Measurements from ENCODE around the gene TMEM63B.

TMEM63B gene

DNA sequence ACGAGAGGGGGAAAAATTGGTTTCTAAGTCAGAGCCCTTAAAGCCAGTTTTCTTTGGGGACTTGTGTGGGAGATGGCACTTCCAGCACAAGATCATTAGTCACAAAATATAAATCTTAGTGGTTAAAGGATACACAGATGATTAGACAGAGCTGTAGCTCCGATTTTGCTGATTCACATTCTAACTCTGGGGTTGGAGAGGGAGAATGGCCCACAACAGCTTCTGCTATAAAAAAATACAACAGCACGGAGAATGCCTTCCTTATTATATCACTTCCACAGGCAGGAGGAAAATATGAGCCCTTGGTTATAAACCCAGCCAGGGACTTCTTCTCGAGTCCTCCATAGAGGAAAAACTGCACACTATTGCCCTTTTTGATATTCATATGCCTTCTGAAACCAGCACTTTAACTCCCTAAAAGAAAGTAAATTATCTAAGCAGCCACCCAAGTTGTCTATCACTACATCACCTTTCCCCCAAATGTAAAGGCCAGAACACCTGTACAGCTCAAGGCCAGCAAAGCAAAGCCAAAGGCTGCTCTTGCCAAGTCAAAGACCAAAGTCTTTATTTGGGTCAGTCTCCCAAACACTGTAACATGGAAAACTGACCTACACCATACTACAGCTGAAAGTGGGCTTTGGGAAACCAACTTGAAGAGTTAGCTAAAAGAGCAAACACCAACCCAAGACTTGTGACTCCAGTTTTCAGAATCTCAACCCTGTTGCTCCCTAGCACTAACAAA lies 10.5 kb upstream of the TMEM63B start:
- DNase-seq (ENCODE audit: low spot score), result no peak
- in situ Hi-C loops (cut with MboI; ENCODE audit: low sequenced_read_pairs, unreplicated experiment), result no loop called here
- TF ChIP-seq CTCF (IDR thresholded peaks at IDR 0.05; ENCODE audit: borderline replicate concordance, control extremely low read depth, extremely low read depth, insufficient read depth, missing control alignments), result no peak

DNA sequence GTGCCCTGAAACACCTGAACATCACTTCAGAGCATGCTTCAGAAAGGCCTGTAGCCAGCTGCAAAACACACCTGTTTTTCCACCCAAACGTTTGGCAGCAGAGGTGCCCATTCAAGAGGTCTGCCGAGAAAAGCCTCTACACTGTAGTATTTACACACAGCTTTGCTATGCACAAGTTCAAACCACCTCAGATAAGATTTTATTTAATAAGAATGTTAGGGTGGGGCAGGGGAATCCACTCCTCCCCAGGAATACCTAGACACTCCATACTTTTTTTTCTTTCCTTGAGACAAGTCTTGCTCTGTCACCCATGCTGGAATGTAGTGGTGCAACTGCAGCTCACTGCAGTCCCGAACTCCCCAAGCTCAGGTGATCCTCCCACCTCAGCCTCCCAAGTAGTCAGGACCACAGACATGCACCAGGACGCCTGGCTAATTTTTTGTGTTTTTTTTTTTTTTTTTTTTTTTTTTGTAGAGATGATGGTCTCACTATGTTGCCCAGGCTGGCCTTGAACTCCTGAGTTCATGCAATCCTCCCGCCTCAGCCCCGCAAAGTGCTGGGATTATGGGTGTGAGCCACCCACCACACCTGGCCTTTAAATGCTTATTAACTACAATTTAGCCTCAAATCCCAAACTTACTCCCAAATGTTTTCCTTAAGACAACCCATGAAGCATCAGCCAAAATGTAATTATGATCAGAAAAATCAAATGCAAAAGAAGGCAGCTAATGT lies 9.8 kb upstream of the TMEM63B start:
- DNase-seq (ENCODE audit: low spot score), result no peak
- TF ChIP-seq CTCF (IDR thresholded peaks at IDR 0.05; ENCODE audit: borderline replicate concordance, control extremely low read depth, extremely low read depth, insufficient read depth, missing control alignments), result no peak
- in situ Hi-C loops (cut with MboI; ENCODE audit: low sequenced_read_pairs, unreplicated experiment), result no loop called here

- DNase-seq (ENCODE audit: low spot score), result no peak
- in situ Hi-C loops (cut with MboI; ENCODE audit: low sequenced_read_pairs, unreplicated experiment), result no loop called here
- no peak for TF ChIP-seq CTCF (IDR thresholded peaks at IDR 0.05; ENCODE audit: borderline replicate concordance, control extremely low read depth, extremely low read depth, insufficient read depth, missing control alignments)
Observed at GRCh38 chr6:44119704-44120262, 7.6 kb upstream of the TMEM63B start.

GRCh38 chr6:44120692-44121443 lies 6.5 kb upstream of the TMEM63B start:
- in situ Hi-C loops (cut with MboI; ENCODE audit: low sequenced_read_pairs, unreplicated experiment), result no loop called here
- no peak for DNase-seq (ENCODE audit: low spot score)
- no peak for TF ChIP-seq CTCF (IDR thresholded peaks at IDR 0.05; ENCODE audit: borderline replicate concordance, control extremely low read depth, extremely low read depth, insufficient read depth, missing control alignments)

GRCh38 chr6:44122801-44123200 lies 4.6 kb upstream of the TMEM63B start:
- in situ Hi-C loops (cut with MboI; ENCODE audit: low sequenced_read_pairs, unreplicated experiment), result no loop called here
- DNase-seq (ENCODE audit: low spot score), result no peak
- TF ChIP-seq CTCF (IDR thresholded peaks at IDR 0.05; ENCODE audit: borderline replicate concordance, control extremely low read depth, extremely low read depth, insufficient read depth, missing control alignments), result no peak

DNA sequence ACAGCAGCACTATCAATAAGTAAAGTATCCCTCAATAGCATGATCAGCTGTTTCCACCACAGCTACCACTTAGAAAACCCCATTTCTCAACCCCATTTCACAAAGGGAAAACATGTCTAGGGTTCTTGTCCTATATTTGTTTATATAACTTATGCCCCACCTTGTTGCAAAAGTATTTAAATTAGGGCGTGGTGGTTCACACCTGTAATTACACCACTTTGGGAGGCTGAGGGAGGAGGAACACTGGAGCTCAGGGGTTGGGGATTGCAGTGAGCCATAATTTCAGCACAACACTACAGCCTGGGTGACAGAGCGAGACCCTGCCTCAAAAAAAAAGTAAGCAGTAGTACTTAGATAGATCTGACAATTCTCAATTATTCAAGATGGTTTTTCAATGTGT lies 3.8 kb upstream of the TMEM63B start:
- in situ Hi-C loops (cut with MboI; ENCODE audit: low sequenced_read_pairs, unreplicated experiment), result no loop called here
- TF ChIP-seq CTCF (IDR thresholded peaks at IDR 0.05; ENCODE audit: borderline replicate concordance, control extremely low read depth, extremely low read depth, insufficient read depth, missing control alignments), result no peak
- no peak for DNase-seq (ENCODE audit: low spot score)
